SK-N-DZ (cell line): ENCODE measurements around the gene OR6B3. TPM values are rescaled to one million over a fixed set of nuclear protein-coding genes. Genes with fewer than 3 reads are reported as not detected.
A peak's percentile ranks its signal among the peaks of the same experiment; 100 is the strongest.

Experiments
- DNase-seq: peaks from one replicate; pipeline ENCODE4 v3.0.0-alpha.2; 2015; ENCODE audit warnings: low spot score
- polyA plus RNA-seq, 2 experiments: library from polyadenylated mRNA; depleted of rRNA; stranded (reverse); fragments of >200 nt; gene quantifications; 2 replicates each; pipeline ENCODE4 v1.2.3, GENCODE V29; 2014

OR6B3 gene
- not detected in 2 replicates for polyA plus RNA-seq (2014; cell fraction: cytosol; rRNA removed)
- not detected in 2 replicates for polyA plus RNA-seq (2014; cell fraction: nucleus; rRNA removed)

DNA sequence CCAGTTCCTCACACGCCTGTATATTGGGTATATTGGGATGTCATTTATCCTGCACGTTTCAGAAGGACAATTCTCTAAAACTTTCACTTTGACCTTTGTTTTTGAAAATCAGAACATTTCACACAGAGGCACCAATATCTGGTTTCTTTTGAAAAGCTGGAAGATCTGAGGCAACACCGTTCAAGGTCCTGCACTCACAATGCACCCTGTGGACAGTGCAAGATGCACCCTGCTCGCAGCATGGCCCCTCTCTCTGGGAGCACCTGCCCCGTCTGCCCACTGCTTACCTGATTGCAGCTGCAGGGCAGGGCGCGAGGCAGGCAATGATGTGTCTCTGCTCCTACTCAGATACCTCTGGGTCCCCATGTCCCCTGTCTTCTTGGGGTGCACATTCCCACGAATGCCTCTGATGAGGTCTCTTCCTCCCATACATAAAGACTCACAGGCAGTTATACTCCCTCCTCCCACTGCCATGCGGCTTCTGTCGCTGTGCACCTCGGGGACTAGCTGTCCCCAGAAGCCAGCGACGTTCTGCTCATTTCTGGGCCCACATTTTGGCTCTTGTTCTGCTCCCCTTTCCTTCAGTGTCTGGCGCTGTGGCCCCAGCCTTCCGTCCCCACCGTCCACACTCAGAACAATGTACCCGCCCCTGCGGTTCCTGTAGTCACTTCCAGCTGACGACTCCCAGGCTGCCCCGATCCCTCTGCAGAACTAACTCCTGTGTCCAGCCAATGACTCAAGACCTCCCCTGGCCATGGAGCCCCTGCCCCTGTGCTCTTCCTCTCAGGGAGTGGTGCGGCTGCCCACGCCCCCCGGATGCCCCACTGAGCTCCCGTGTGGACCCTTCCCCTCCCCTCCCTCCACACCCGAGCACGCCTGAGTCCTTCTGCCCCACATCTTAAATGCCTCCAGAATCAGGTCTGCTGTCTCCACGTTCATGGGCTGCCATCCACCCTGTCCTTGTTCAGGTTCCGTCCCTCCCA is at the start of gene OR6B3:
OR6B3 (minus strand) TSS at position 349 of the 983 bp plus-strand sequence.
- no peak for DNase-seq

DNA sequence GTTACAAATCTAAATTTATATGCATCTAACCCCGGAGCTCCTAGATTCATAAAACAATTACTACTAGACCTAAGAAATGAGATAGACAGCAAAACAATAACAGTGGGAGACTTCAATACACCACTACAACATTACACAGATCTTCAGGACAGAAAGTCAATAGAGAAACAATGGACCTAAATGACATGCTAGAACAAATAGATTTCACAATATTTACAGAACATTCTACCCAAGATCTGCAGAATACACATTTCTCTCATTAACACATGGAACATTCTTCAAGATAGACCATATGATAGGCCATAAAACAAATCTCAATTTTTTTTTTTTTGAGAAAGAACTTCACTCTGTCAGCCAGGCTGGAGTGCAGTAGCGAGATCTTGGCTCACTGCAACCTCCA is 45.0 kb upstream of the OR6B3 start:
- no peak for DNase-seq

DNA sequence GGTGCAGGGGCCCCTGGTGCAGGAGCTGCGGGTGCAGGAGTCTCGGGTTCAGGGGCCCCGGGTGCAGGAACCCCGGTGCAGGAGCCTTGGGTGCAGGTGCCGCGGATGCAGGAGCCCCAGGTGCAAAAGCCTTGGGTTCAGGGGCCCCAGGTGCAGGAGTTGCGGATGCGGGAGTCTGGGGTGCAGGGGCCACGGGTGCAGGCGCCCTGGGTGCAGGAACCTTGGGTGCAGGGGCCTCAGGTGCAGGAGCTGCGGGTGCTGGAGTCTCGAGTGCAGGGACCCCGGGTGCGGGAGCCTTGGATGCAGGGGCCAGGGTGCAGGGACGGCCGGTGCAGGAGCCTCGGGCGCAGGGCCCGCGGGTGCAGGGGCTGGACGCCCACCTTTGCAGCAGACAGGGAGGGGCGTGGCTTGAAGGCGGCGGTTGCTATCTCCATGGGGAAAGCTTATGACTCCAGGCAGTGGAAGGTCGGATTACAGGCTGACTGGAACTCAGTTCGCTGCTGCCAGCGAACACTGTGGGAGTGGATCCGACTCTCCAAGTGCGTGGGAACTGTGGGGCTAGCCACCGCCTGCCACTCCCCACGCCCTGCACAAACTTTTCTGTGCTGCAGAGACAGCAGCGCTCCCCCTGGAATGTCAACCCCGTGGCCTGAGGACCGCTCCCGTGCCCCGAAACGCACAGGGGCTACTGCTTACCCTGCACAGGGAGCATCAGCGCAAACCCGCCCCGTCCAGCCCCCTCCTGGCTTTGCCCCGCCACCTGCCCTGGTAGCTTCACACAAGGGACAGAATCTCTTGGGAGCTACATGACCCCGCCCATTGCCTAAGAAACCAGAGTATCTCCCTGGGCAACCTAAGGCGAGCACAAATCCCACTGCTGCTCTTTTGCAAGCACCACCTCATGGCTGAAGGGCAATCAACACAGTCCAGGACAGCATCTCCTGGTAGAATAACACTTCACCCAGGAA is 42.5 kb upstream of the OR6B3 start:
- DNase-seq = no peak

DNA sequence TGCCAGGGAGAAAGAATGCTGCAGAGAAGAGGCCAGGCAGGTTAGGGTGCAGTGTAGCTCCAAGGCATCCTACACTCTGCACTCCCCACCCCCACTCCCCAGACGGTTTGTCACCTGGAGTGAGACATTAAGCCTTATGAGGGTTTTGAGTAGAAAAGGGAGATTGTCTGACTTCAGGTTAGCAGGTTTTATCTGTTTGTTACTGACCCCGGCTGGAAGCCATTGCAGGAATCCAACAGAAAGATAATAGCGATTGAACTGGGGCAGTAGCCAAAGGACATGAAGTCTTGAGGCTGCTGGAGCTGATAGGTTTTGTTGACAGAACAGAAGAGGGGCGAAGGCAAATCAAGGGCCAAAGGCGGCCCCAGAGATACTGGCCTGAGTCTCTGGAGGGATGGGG is 36.0 kb upstream of the OR6B3 start:
- DNase-seq = no peak

DNA sequence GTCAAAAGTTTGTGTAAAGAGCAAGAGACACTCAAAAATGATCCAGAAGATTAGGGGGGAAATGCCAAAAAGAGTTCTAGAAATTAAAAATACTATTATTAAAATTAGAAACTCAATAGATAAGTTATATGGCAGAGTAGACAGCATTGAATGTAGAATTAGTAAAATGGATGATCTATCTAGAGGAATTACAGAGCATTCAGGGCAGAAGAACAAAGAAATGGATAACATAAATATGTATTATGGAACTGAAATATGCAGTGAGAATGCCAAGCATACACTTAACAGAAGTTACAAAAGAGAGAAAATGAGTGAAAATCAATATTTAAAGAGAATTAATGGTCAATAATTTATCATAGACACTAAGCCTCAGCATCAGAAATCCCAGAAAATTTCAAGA is 33.2 kb upstream of the OR6B3 start:
- no peak for DNase-seq

DNA sequence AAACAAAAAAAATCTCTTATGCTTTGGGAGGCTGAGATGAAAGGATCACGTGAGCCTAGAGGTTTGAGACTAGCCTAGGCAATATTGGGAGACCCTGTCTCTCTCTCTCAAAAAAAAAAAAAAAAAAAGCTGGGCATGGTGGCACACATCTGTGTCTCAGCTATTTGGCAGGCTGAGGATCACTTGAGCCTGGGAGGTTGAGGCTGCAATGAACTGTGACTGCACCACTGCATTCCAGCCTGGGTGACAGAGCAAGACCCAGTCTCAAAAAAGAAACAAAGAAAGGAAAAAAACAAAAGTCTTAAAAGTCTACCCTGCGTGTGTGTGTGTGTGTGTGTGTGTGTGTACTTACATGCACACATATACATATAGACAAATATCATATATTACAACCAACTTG is 25.3 kb upstream of the OR6B3 start:
- no peak for DNase-seq

DNA sequence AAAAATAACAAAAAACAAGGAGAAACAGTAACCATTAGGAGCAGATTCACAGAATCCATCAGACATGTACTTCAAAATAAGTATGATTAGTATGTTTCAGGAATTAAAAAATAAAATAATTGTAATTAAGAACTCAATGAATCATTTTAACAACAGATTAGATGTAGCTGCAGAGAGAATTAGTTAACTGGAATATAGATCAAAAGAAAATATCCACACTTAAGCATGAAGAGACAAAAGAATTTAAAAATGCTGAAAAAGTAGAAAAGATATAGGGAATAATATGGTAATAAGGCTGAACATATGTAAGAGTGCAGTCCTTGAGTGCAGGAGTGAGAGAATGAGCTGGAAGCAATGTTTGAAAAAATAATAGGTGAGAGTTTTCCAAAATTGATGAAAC is 24.1 kb upstream of the OR6B3 start:
- no peak for DNase-seq

DNA sequence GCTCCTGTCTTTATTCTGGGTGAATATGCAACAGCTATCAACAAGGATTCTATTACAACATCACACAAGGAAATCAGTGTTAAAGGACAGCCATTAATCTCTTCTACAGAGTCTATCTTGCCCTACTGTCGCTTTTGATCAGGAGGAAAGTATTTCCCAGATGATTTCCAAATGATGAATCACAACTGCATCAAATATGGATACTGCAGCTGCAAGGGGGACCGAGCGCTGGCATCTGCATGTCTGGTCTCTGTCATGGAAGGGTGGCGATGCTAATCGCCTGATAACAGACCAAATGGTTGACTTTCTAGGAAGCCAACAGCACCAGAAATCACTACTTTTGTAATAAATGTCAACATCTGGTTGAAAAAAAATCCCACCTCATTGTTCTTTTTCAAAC is 21.2 kb upstream of the OR6B3 start:
- DNase-seq = peak; percentile 84

DNA sequence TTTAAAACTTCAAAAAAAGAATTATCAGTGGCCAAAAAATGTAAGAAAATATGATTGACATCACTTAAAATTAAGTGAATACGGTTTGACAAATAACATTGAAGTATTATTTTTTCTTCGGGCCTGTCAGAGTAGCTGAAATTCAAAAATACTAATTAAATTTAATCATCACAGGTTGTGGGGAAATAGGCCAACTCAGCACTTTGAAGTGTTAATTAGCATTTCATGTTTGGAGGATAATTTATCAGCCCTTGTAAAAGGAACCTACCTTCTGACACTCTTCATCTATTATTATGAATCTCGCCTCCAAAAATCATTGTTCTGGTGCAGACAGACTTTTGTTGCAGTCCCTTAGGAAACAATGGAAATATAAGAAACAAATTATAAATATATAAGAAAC is 17.6 kb upstream of the OR6B3 start:
- DNase-seq = no peak

DNA sequence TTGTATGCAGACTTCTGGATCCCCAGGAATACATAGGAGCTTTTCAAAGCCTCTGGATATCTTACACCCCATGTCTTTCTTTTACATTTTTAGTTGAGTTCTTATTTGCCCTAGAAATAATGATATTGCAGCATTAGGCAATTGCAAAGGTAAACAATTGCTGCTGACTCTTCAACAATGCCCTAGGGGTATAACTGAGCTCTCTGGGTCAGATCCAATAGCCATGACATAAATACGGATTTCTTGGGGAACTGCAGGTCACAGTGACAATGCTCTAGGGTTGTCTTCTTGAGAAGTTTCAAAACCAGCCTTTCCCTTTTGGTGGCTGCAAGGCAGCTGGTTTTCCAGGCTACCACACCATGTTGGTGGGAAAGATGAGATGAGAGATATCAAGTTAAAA is 16.5 kb upstream of the OR6B3 start:
- no peak for DNase-seq

DNA sequence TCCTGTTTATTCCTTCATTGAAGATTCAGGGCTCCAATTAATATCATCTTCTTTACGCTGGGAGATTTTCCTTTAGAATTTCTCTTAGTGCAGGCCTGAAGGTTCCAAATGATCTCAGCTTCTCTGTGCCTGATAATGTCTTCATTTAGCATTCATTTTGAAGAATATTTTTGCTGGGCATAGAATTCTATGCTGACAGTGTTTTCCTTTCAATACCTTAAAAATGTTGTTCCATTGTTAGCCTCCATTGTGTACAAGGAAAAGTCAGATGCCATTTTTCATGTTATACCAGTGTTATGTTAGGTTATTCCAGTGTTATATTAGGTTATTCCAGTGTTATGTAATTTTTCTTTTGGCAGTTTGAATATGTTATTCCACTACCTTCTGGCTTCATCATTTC is 14.9 kb upstream of the OR6B3 start:
- DNase-seq = no peak

DNA sequence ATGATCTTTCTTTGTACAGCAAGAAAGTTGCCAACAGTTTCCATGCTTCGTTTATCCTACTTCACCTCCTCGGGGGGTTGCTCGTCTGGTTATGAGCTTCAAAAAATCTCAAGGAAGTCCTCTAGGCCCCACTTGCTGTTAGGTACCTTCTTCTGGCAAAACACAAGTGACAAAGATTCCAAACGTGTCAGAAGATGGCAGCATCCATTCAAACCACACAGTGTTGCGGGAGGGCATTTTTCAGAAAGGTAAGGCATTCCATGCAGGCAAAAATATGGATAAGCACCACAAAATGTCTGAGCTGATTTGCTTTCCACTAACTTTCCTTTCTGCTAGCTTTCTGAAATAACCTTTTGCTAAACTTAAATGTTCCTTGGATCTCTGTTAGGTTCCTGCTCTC is 13.2 kb upstream of the OR6B3 start:
- no peak for DNase-seq

DNA sequence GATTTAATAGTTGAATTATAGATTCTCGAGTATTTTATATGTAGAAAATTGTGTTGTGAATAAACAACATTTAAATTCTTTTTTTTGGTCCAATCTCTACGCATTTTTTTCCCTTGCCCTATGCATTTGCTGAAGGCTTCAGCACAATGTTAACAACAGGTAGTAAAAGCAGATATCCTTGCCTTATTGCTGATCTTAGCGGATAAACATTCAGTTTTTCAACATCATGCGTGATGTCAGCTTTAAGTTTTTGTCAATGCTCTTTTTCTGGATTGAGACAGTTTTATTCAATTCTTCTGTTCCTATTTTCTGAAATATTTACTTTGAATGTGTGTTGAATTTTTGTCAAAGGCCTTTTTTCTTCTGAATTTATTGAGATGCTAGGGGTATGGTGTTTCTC is 11.6 kb upstream of the OR6B3 start:
- no peak for DNase-seq

DNA sequence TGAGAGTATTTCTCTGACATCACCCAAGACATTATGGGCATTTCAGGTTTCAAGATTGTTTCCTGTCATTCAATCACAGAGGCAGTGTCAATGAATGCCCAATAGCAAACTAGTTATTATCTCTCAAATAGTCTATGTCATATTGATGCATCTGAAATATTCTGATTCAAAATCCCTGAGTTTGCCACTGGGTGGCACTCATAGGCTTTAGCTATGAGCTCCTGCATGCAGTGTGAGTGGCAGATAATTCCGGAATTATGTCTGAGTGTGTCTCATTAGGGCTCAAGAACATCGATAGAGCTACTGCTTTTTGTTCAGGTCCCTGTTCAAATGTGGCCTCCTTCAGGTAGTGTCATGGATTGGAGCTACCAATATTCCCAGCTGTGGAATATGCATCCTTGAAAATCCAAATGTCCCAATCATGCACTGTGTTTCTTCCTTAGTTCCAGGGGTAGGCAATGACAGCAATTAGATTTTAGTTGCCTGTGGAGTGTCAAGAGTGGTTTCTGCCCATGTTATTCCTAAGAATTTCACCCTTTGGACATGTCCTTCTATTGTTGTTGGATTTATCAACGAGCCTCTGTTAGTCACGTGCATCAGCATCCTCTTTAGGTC is 7.8 kb upstream of the OR6B3 start:
- peak; percentile 57 for DNase-seq

DNA sequence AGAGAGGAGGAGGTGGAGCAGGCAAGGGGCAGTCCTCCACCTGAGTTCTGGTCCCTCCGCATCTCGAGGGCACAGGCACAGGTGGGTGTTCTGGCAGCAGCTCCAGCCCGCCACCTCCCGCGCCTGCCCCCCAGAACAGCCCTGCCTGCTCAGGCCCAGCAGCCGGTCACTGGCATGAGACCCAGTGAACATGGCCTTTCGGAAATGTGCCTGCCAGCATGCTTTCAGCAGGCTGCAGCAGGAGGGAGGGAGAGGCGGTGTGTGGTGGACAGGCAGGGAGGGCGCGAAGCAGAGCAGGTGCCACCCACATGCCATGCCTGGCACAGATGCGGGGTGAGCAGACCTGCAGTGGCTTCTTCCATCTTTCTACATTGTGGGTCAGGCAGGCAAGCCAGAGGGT is 3.4 kb upstream of the OR6B3 start:
- DNase-seq = no peak

DNA sequence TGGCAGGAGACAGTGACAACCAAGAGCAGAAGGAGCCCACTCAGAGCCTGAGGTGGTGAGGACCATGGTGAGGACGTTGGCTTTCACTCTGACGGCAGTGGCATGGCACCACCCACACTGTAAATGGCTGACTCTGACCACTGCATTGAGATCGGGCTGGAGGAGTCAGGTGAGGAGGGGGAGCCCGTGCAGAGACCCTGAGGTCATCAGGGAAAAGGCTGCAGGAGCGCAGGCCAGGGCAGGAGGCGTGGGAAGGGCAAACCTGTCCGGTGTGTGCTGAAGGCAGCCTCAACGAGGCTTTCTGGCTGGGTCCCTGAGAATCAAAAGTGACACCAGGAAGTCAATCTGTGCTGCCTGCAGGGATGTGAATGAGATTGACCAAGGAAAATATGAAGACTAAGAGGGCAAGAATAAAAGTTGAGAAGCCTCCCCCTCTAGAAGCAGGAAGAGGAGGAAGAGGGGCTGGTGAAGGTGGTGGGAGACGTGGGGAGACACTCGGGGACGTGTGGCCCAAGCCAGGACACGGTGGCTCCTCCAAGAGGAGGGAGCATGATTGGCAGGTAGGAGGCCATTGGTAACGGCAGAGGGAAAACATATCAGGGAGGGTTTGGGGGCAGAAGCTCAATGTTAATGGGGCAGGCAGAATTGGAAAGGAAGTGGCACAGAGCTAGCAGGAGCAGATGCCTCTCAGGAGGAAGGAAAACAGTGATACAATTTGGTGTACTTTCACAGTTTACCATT is 2.0 kb upstream of the OR6B3 start:
- DNase-seq = no peak

DNA sequence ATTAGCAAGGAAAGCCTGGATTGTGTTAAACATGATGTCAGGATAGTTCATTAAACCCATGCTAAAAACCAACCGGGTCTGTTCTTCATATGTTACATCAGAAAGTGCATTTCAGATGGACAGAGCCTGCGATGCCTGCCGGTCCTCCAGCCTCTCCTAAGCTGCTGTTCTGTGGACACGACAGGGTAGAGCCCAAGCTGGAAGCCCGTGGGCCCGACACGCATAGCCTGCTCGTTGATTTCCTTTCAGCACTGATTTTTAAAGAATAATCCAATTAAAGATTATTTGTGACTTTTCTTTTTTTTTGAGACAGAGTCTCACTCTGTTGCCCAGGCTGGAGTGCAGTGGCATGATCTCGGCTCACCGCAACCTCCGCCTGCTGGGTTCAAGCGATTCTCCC is 797 bp downstream of the OR6B3 start:
- DNase-seq = no peak

DNA sequence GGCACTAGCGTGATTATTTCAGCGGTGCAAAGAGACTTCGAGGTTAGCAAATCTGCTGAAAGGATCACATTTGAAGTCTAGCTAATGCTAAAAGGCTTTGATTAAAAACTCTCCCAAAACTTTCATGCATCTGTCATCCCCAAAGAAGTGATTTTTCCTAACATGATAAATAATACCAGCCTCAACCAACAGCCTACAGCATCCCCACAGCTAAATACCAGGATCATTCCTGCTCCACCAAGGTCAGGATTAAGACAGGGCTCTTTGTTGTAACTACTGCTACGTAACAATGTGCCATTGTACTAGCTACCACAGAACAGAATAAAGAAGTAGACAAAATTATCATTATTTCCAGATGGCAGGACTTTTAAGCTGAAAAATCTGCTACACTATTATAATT is 1.6 kb downstream of the OR6B3 start:
- no peak for DNase-seq

DNA sequence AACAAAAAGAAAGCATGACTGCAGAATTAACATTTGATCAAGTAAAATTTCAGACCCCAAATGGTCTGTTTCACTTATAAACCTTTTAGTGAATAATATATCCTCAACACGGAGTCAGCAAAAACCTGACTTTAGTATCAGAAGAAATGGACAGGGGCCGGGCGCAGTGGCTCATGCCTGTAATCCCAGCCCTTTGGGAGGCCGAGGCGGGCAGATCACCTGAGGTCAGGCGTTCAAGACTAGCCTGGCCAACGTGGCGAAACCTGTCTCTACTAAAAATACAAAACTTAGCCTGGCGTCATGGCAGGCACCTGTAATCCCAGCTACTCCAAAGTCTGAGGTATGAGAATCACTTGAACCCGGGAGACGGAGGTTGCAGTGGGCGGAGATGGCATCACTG is 3.0 kb downstream of the OR6B3 start:
- DNase-seq = no peak

DNA sequence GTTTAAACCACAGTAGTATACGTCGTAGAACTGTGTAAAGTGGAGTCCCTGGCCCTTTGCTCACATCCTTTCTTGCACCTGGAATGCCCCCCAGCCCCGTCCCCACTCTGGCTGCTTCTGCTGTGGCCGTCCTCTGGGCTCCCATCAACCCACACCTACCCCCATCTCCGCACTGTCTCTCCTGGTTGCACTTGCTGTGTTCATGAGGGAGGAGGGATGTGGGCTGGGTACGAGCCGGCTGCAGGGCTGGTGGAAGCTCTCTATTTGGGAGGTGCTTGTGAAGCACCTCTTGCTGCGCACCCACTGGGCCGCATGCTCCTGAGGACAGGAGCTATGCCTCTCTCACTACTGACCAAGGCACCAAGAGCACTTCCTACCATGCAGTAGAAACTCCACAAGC is 5.1 kb downstream of the OR6B3 start:
- DNase-seq = no peak

DNA sequence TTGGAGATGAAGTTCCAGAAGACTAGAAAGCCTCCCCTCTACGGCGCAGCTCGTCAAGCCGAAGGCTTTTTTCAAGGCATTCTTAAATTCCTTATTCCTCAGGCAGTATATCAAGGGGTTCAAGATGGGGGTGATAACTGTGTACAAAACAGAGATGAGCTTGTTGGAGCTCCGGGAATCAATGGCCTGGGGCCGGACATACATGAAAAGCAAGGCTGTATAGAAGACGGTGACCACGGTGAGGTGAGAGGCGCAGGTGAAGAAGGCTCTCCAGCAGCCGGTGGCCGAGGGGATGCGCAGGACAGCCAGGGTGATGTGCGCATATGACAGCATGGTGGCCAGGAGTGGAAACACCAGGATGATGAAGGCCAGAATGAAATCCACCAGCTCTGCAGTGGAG is 8.2 kb downstream of the OR6B3 start:
- DNase-seq = no peak
